IMR-90 (cell line): ENCODE measurements around the gene CCNL2. TPM values are rescaled to one million over a fixed set of nuclear protein-coding genes. Genes with fewer than 3 reads are reported as not detected.

ENCODE experiments used
- ATAC-seq: fragments of 200-7000 bp; cut with Tn5 transposase; 2 replicates; pipeline ENCODE4 v1.9.1; 2020; ENCODE audit warnings: low read depth, mild to moderate bottlenecking, moderate library complexity
- BruUV-seq: library from RNA; stranded (reverse); fragments of 400-500 nt; replicated peaks from 2 replicates; lab custom pipeline; 2021; lab: Mats Ljungman, UMichigan
- CTCF ChIA-PET: fragments of 300-600 bp; formaldehyde crosslinking; extraction: SDS; loops from one replicate; lab custom pipeline; 2021; ENCODE audit warnings: antibody characterized with exemption; lab: Yijun Ruan, JAX
- POLR2A ChIA-PET: fragments of 300-600 bp; sonication (Branson Sonifier 250); formaldehyde crosslinking; loops from one replicate; lab custom pipeline; 2022; ENCODE audit warnings: antibody characterized with exemption; ENCODE audit not compliant: unreplicated experiment; lab: Charles Lee
- DNase-seq: peaks from one replicate; pipeline ENCODE4 v3.0.0; 2013
- H2AFZ ChIP-seq: replicated peaks from 2 replicates; pipeline ENCODE3; 2013; ENCODE audit warnings: low read length, mild to moderate bottlenecking; ENCODE audit not compliant: poor library complexity
- H2AK5ac ChIP-seq: 2 replicates; pipeline ENCODE4 v1.6.1; 2013; ENCODE audit warnings: low read depth, low read length, inconsistent platforms
- H2AK9ac ChIP-seq: replicated peaks from 2 replicates; pipeline ENCODE3; 2013; ENCODE audit warnings: mild to moderate bottlenecking, low read depth, low read length, moderate library complexity; ENCODE audit not compliant: poor library complexity
- H2BK120ac ChIP-seq: 2 replicates; pipeline ENCODE4 v1.6.1; 2013; ENCODE audit warnings: low read depth, low read length, inconsistent platforms
- H2BK15ac ChIP-seq: 3 replicates; pipeline ENCODE4 v1.6.1; 2013; ENCODE audit warnings: low read depth, low read length, inconsistent platforms
- H2BK20ac ChIP-seq: 2 replicates; pipeline ENCODE4 v1.6.1; 2013; ENCODE audit warnings: low read depth, mild to moderate bottlenecking, inconsistent platforms, low read length, moderate library complexity
- H2BK5ac ChIP-seq: 2 replicates; pipeline ENCODE4 v1.6.1; 2013; ENCODE audit warnings: mild to moderate bottlenecking, low read depth, low read length, inconsistent platforms; ENCODE audit not compliant: poor library complexity, severe bottlenecking
- H3K14ac ChIP-seq: replicated peaks from 2 replicates; pipeline ENCODE4 v1.6.1; 2013; ENCODE audit warnings: low read depth, low read length, inconsistent platforms
- H3K18ac ChIP-seq: 2 replicates; pipeline ENCODE4 v1.6.1; 2013; ENCODE audit warnings: low read depth, low read length, control low read depth
- H3K23ac ChIP-seq: 2 replicates; pipeline ENCODE4 v1.6.1; 2013; ENCODE audit warnings: low read depth, low read length, inconsistent platforms
- H3K27ac ChIP-seq: 2 replicates; pipeline ENCODE4 v1.5.1; 2013; ENCODE audit warnings: mild to moderate bottlenecking, control low read depth, low read length; ENCODE audit not compliant: insufficient read depth
- H3K27me3 ChIP-seq: 2 replicates; pipeline ENCODE4 v1.6.1; 2013; ENCODE audit warnings: low read length; ENCODE audit not compliant: control insufficient read depth, insufficient read depth
- H3K36me3 ChIP-seq: 2 replicates; pipeline ENCODE4 v1.6.1; 2013; ENCODE audit warnings: low read length, mixed read lengths; ENCODE audit not compliant: control insufficient read depth, insufficient read depth
- H3K4ac ChIP-seq: 2 replicates; pipeline ENCODE4 v1.6.1; 2013; ENCODE audit warnings: low read depth, low read length, inconsistent platforms
- H3K4me1 ChIP-seq: 2 replicates; pipeline ENCODE4 v1.6.1; 2013; ENCODE audit warnings: low read length, mixed read lengths; ENCODE audit not compliant: control insufficient read depth, insufficient read depth
- H3K4me2 ChIP-seq: 2 replicates; pipeline ENCODE4 v1.6.1; 2013; ENCODE audit warnings: low read depth, mild to moderate bottlenecking, control low read depth, low read length, moderate library complexity
- H3K4me3 ChIP-seq: 2 replicates; pipeline ENCODE4 v1.5.1; 2013; ENCODE audit warnings: low read depth, mild to moderate bottlenecking, control low read depth, low read length, moderate library complexity; ENCODE audit not compliant: insufficient read depth
- H3K56ac ChIP-seq: 2 replicates; pipeline ENCODE4 v1.6.1; 2013; ENCODE audit warnings: low read length, inconsistent platforms; ENCODE audit not compliant: insufficient read depth; ENCODE audit errors: extremely low read depth
- H3K79me1 ChIP-seq, 2 experiments: 2 replicates each; pipeline ENCODE4 v1.6.1; 2013; ENCODE audit warnings: low read length in 2 of 2, inconsistent platforms in 1 of 2, low read depth in 1 of 2
- H3K9ac ChIP-seq: 2 replicates; pipeline ENCODE4 v1.6.1; 2013; ENCODE audit warnings: low read depth, low read length, control low read depth
- H3K9me1 ChIP-seq: 2 replicates; pipeline ENCODE4 v1.6.1; 2013; ENCODE audit warnings: low read length, inconsistent platforms; ENCODE audit not compliant: insufficient read depth
- H3K9me3 ChIP-seq: 2 replicates; pipeline ENCODE4 v1.6.1; 2013; ENCODE audit warnings: low read length; ENCODE audit not compliant: control insufficient read depth, insufficient read depth
- H4K20me1 ChIP-seq: 2 replicates; pipeline ENCODE4 v1.6.1; 2013; ENCODE audit warnings: low read length, inconsistent platforms; ENCODE audit not compliant: insufficient read depth
- H4K5ac ChIP-seq: 2 replicates; pipeline ENCODE4 v1.6.1; 2013; ENCODE audit warnings: mild to moderate bottlenecking, low read depth, low read length, control low read depth
- H4K8ac ChIP-seq, 2 experiments: 2 replicates each; pipeline ENCODE4 v1.6.1; 2013; ENCODE audit warnings: low read depth in 2 of 2, low read length in 2 of 2, control low read depth in 1 of 2, inconsistent platforms in 1 of 2
- H4K91ac ChIP-seq: 2 replicates; pipeline ENCODE4 v1.6.1; 2013; ENCODE audit warnings: low read depth, low read length, inconsistent platforms; ENCODE audit not compliant: insufficient read depth
- BHLHE40 ChIP-seq: fragments of 150-350 bp; IDR thresholded peaks from 2 replicates; pipeline ENCODE4 v1.6.1; 2016; ENCODE audit warnings: mild to moderate bottlenecking, low read depth, low read length
- CEBPB ChIP-seq: IDR thresholded peaks from 2 replicates; pipeline ENCODE4 v1.6.1; 2012; ENCODE audit warnings: low read depth, low read length, improper control_type of control experiment
- CHD1 ChIP-seq: IDR thresholded peaks from 2 replicates; pipeline ENCODE4 v1.6.1; 2012; ENCODE audit warnings: low read depth, low read length, improper control_type of control experiment
- CTCF ChIP-seq: conservative IDR thresholded peaks from 2 replicates; pipeline ENCODE4 v1.5.1; 2012; ENCODE audit warnings: mild to moderate bottlenecking, low read depth, low read length, improper control_type of control experiment
- ELK1 ChIP-seq: fragments of 150-350 bp; IDR thresholded peaks from 2 replicates; pipeline ENCODE4 v1.6.1; 2016; ENCODE audit warnings: low read depth, mild to moderate bottlenecking, low read length, moderate library complexity, borderline replicate concordance
- FOS ChIP-seq: fragments of 150-350 bp; IDR thresholded peaks from 2 replicates; pipeline ENCODE4 v1.6.1; 2016; ENCODE audit warnings: low read depth, low read length
- MAFK ChIP-seq: IDR thresholded peaks from 2 replicates; pipeline ENCODE4 v1.6.1; 2012; ENCODE audit warnings: low read depth, low read length, improper control_type of control experiment
- MAZ ChIP-seq: IDR thresholded peaks from 2 replicates; pipeline ENCODE4 v1.6.1; 2012; ENCODE audit warnings: low read depth, mild to moderate bottlenecking, low read length, improper control_type of control experiment, moderate library complexity, borderline replicate concordance
- MXI1 ChIP-seq: IDR thresholded peaks from 2 replicates; pipeline ENCODE4 v1.6.1; 2012; ENCODE audit warnings: low read depth, mild to moderate bottlenecking, low read length, moderate library complexity, borderline replicate concordance
- RCOR1 ChIP-seq: IDR thresholded peaks from 2 replicates; pipeline ENCODE4 v1.6.1; 2012; ENCODE audit warnings: mild to moderate bottlenecking, low read length, improper control_type of control experiment; ENCODE audit not compliant: insufficient replicate concordance
- RFX5 ChIP-seq: IDR thresholded peaks from 2 replicates; pipeline ENCODE4 v1.8.0; 2012; ENCODE audit warnings: low read depth, mild to moderate bottlenecking, low read length, moderate library complexity
- SMC3 ChIP-seq: fragments of 150-350 bp; IDR thresholded peaks from 2 replicates; pipeline ENCODE4 v1.6.1; 2016; ENCODE audit warnings: low read depth, mild to moderate bottlenecking, antibody characterized with exemption, low read length, moderate library complexity
- WGBS, 2 experiments: methylation state at CpG; one replicate each; pipeline versions ENCODE4 v1.1.5 to v1.1.7; 2013; ENCODE audit warnings: missing lambda C conversion rate in 2 of 2; ENCODE audit not compliant: insufficient read length in 1 of 2; ENCODE audit errors: extremely low coverage in 2 of 2; 5-methylcytosine and 5-hydroxymethylcytosine counted together
- dilution Hi-C: fragments of 300-500 bp; cut with HindIII; formaldehyde crosslinking; loops from one replicate; pipeline ENCODE4 v1.14.3; 2018; ENCODE audit warnings: low sequenced_read_pairs; ENCODE audit not compliant: unreplicated experiment
- in situ Hi-C: fragments of 300-500 bp; cut with MboI; formaldehyde crosslinking; loops from 3 replicates; pipeline ENCODE4 v1.14.3; 2019; ENCODE audit warnings: low sequenced_read_pairs, inconsistent platforms, mixed read lengths
- intact Hi-C: fragments of 100-400 bp; cut with micrococcal nuclease; formaldehyde crosslinking; loops from 2 replicates; pipeline ENCODE4 v1.10.0; 2022
- polyA plus RNA-seq, 3 experiments: library from polyadenylated mRNA; depleted of rRNA; stranded (reverse); fragments of >200 nt; gene quantifications; 2 replicates each; pipeline ENCODE4 v1.2.3, GENCODE V29; 2012; ENCODE audit warnings: low replicate concordance in 1 of 3
- total RNA-seq: library from RNA; depleted of rRNA; stranded (reverse); fragments of >200 nt; gene quantifications from 2 replicates; pipeline ENCODE4 v1.2.3, GENCODE V29; 2012

The CCNL2 gene
- total and polyA plus RNA-seq, 2 of the 4 experiments (the other 2 are of a cell fraction) = 53.9 to 239 TPM

- peak; percentile 22 for ATAC-seq
- peaks cover 22% of the 10 kb centered on the region for H3K36me3 ChIP-seq
- TF ChIP-seq ELK1 = no peak
- 0 out of 2 replicates have a peak, but pooled peaks have one; percentile 9 for TF ChIP-seq BHLHE40
- no peak for TF ChIP-seq RFX5
- TF ChIP-seq CHD1 = no peak
- peak; percentile 59; the same call in 1 of the 2 replicates for TF ChIP-seq MXI1
- no peak for TF ChIP-seq RCOR1
- no peak for TF ChIP-seq CEBPB
- TF ChIP-seq CTCF = no peak
- TF ChIP-seq MAZ = no peak
- no peak for TF ChIP-seq SMC3
- no peak for TF ChIP-seq MAFK
- TF ChIP-seq FOS = no peak
- no peak overlapping the region for H2BK15ac ChIP-seq
- BruUV-seq = no TSS peak
- POLR2A ChIA-PET = interaction anchor here (1.1 kb wide), 1 partner anchor 10 kb away, joined by 3 read pairs; no protein-coding TSS in a partner anchor
- H2BK5ac ChIP-seq = peak overlapping the region; percentile 73
- in situ Hi-C loops (no loop called here), intact Hi-C loops (loop anchor here (1.0 to 2.0 kb wide), 2 partner anchors 27 to 50 kb away; partner anchors contain the start of genes AURKAIP1 and CCNL2), dilution Hi-C loops (no loop called here)
- peak overlapping the region; percentile 58; the same call in 1 of the 2 replicates for H3K23ac ChIP-seq
- H3K4me1 ChIP-seq = peaks cover 47% of the 10 kb centered on the region
- no peak overlapping the region for H2BK20ac ChIP-seq
- H2AK5ac ChIP-seq = peak overlapping the region; percentile 78
- H2AK9ac ChIP-seq = peak overlapping the region; percentile 94
- peak overlapping the region; percentile 73 for H4K5ac ChIP-seq
- DNase-seq = peak; percentile 46
- H3K9me1 ChIP-seq = 0 out of 2 replicates have a peak, but pooled peaks cover 3% of the 10 kb centered on the region
- peak overlapping the region; percentile 38; the same call in 1 of the 2 replicates for H3K56ac ChIP-seq
- H4K20me1 ChIP-seq = peaks cover 68% of the 10 kb centered on the region
- peak overlapping the region; percentile 55; the same call in 1 of the 2 replicates for H4K91ac ChIP-seq
- H2BK120ac ChIP-seq = no peak overlapping the region
- peak overlapping the region; percentile 100 for H3K4me3 ChIP-seq
- H3K9me3 ChIP-seq = no peaks in the 10 kb centered on the region
- H3K9ac ChIP-seq = peak overlapping the region; percentile 85
- peak overlapping the region; percentile 95 for H3K4me2 ChIP-seq
- H3K27ac ChIP-seq = peak overlapping the region; percentile 71
- 1% methylated on average over 63 of the region's 109 CpGs; no CpG with 5 or more reads in 1 of the 2 experiments for WGBS, 2 experiments
- peak overlapping the region; percentile 79 for H3K14ac ChIP-seq
- peak overlapping the region; percentile 37; the same call in 1 of the 2 replicates for H3K18ac ChIP-seq
- H3K27me3 ChIP-seq = no peaks in the 10 kb centered on the region
- CTCF ChIA-PET = interaction anchor here (0.8 kb wide), 1 partner anchor 23 kb away, joined by 3 read pairs; no protein-coding TSS in a partner anchor
- peaks cover 8 to 62% of the 10 kb centered on the region in 2 experiments; a peak in 3 of 4 replicates for H3K79me1 ChIP-seq
- peak overlapping the region; percentile 24 to 58; a peak in 2 of 4 replicates for H4K8ac ChIP-seq
- H3K4ac ChIP-seq = peak overlapping the region; percentile 55
- H2AFZ ChIP-seq = peak overlapping the region; percentile 91
These were observed 50.5 kb downstream of the CCNL2 start for GRCh38 chr1:1348420-1349255.
